NT2/D1 (cell line): Measurements from ENCODE around the gene CTNNA3.

ENCODE experiments used
- SUZ12 ChIP-seq: IDR thresholded peaks from 2 replicates; pipeline ENCODE4 v1.6.1; 2011; ENCODE audit not compliant: insufficient read length, insufficient read depth; ENCODE audit errors: extremely low read depth
- YY1 ChIP-seq: IDR thresholded peaks from 2 replicates; pipeline ENCODE4 v1.6.1; 2011; ENCODE audit not compliant: insufficient read length, insufficient read depth
- ZNF274 ChIP-seq: IDR thresholded peaks from 2 replicates; pipeline ENCODE4 v1.6.1; 2011; ENCODE audit warnings: mild to moderate bottlenecking, low read depth, low read length

- TF ChIP-seq ZNF274: no peak
- no peak for TF ChIP-seq SUZ12
- TF ChIP-seq YY1: no peak
These were observed 88.0 kb downstream of the CTNNA3 start for GRCh38 chr10:67608001-67608400.
